SK-N-MC (cell line): ENCODE data around the gene MARF1.

Source experiments
- EZH2 ChIP-seq: fragments of 200-600 bp; sonication (generic); IDR thresholded peaks from one replicate; pipeline ENCODE4 v1.6.1; 2017; ENCODE audit warnings: antibody characterized with exemption
- FOXP2 ChIP-seq: optimal IDR thresholded peaks from 2 replicates; pipeline ENCODE3; 2011; ENCODE audit warnings: mild to moderate bottlenecking, moderate library complexity; ENCODE audit not compliant: insufficient read depth; ENCODE audit errors: extremely low read length, control extremely low read depth
- POLR2AphosphoS5 ChIP-seq: IDR thresholded peaks from 2 replicates; pipeline ENCODE4 v1.6.1; 2012; ENCODE audit warnings: mild to moderate bottlenecking, low read depth, low read length, borderline replicate concordance

- no peak for TF ChIP-seq EZH2
- TF ChIP-seq POLR2AphosphoS5 = no peak
- no peak for TF ChIP-seq FOXP2
Measured at GRCh38 chr16:15617901-15618300, 25.1 kb downstream of the MARF1 start.
